NT2/D1 (cell line): Measurements from ENCODE around the gene POLE4.

Experiments used
- SUZ12 ChIP-seq: IDR thresholded peaks from 2 replicates; pipeline ENCODE4 v1.6.1; 2011; ENCODE audit not compliant: insufficient read length, insufficient read depth; ENCODE audit errors: extremely low read depth
- YY1 ChIP-seq: IDR thresholded peaks from 2 replicates; pipeline ENCODE4 v1.6.1; 2011; ENCODE audit not compliant: insufficient read length, insufficient read depth
- ZNF274 ChIP-seq: IDR thresholded peaks from 2 replicates; pipeline ENCODE4 v1.6.1; 2011; ENCODE audit warnings: mild to moderate bottlenecking, low read depth, low read length

DNA sequence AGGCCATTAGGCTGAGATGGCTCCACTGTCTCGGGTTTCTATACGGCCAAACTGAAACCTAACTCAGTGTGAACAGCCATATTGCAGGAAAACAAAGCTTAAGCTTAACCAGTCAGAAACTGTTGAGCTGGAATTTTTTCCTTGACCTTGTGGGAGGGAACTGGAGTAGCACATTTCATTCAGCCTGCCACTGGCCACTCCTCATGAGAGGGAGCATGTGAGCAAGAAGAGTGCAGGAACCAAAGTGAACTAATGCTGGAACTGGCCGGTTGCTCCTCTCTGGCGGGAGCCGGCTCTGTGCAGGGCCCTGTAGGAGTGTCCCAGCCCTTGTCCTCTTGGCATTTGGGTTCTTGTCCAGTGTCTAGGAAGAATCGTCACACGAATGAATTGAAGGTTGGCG lies 5.9 kb upstream of the POLE4 start:
- TF ChIP-seq ZNF274 (no peak), YY1 (no peak), SUZ12 (no peak)
